HepG2 (cell line): ENCODE results near the gene AP2B1.

Experiments used
- ELF4 ChIP-seq: sonication (generic); formaldehyde crosslinking; IDR thresholded peaks from 2 replicates; pipeline ENCODE4 v1.5.0; 2020; ENCODE audit warnings: missing genetic modification reagents, mild to moderate bottlenecking, moderate library complexity, borderline replicate concordance
- JUNB ChIP-seq: sonication (generic); formaldehyde crosslinking; IDR thresholded peaks from 2 replicates; pipeline ENCODE4 v1.8.0; 2022; ENCODE audit warnings: missing genetic modification reagents, mild to moderate bottlenecking, borderline replicate concordance
- JUND ChIP-seq: sonication (generic); formaldehyde crosslinking; IDR thresholded peaks from 2 replicates; pipeline ENCODE4 v1.8.0; 2022; ENCODE audit warnings: mild to moderate bottlenecking, missing genetic modification reagents
- KDM5A ChIP-seq: fragments of 200-600 bp; sonication (generic); IDR thresholded peaks from 2 replicates; pipeline ENCODE4 v1.7.0; 2018; ENCODE audit warnings: antibody characterized with exemption, mild to moderate bottlenecking, low read length, borderline replicate concordance
- NFE2L1 ChIP-seq: sonication (generic); formaldehyde crosslinking; IDR thresholded peaks from 2 replicates; pipeline ENCODE4 v1.4.0; 2020; ENCODE audit warnings: missing genetic modification reagents, mild to moderate bottlenecking, borderline replicate concordance
- THYN1 ChIP-seq: sonication (generic); formaldehyde crosslinking; IDR thresholded peaks from 2 replicates; pipeline ENCODE4 v1.8.1; 2023; ENCODE audit warnings: low read depth, mild to moderate bottlenecking, moderate library complexity, missing genetic modification reagents, borderline replicate concordance
- YY1 ChIP-seq: IDR thresholded peaks from 2 replicates; pipeline ENCODE4 v1.6.1; 2011; ENCODE audit warnings: low read length, low read depth, moderate library complexity, mild to moderate bottlenecking; ENCODE audit not compliant: insufficient read depth, insufficient replicate concordance
- ZNF274 ChIP-seq: sonication (generic); formaldehyde crosslinking; IDR thresholded peaks from 2 replicates; pipeline ENCODE4 v1.5.1; 2020; ENCODE audit warnings: mild to moderate bottlenecking, missing genetic modification reagents
- ZNF563 ChIP-seq: sonication (generic); formaldehyde crosslinking; IDR thresholded peaks from 2 replicates; pipeline ENCODE4 v1.8.0; 2022; ENCODE audit warnings: mild to moderate bottlenecking, moderate library complexity, missing genetic modification reagents
- ZNF616 ChIP-seq: sonication (generic); formaldehyde crosslinking; IDR thresholded peaks from 2 replicates; pipeline ENCODE4 v1.5.0; 2020; ENCODE audit warnings: low read depth, mild to moderate bottlenecking, missing genetic modification reagents
- TF ChIP-seq, protein P1 (sequence below): sonication (generic); formaldehyde crosslinking; IDR thresholded peaks from 2 replicates; pipeline ENCODE4 v1.5.0; 2020; ENCODE audit warnings: mild to moderate bottlenecking, missing genetic modification reagents, moderate library complexity

DNA sequence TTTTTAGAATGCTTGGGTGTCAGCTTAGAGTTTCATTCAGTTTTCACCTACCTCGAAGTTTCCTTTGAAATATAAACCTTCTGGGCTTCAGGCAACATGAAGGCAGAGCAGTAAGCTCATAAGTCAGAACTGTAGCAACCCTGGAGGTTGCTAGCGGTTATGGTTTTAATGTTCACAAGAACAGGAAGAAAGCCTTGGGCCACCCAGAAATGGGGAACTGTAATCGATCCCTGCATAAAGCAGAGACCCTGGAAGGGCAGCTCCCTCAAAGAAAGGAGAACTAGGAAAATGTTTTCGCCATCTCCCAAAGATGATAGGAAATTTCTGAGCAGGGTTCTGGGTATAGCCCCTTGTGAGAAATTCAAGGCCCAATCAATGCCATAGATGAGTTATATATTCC lies 96.5 kb downstream of the AP2B1 start:
- TF ChIP-seq NFE2L1 (CRISPR knock-in tag): no peak
- TF ChIP-seq ZNF563: no peak
- no peak for TF ChIP-seq ELF4
- TF ChIP-seq, protein P1, sequence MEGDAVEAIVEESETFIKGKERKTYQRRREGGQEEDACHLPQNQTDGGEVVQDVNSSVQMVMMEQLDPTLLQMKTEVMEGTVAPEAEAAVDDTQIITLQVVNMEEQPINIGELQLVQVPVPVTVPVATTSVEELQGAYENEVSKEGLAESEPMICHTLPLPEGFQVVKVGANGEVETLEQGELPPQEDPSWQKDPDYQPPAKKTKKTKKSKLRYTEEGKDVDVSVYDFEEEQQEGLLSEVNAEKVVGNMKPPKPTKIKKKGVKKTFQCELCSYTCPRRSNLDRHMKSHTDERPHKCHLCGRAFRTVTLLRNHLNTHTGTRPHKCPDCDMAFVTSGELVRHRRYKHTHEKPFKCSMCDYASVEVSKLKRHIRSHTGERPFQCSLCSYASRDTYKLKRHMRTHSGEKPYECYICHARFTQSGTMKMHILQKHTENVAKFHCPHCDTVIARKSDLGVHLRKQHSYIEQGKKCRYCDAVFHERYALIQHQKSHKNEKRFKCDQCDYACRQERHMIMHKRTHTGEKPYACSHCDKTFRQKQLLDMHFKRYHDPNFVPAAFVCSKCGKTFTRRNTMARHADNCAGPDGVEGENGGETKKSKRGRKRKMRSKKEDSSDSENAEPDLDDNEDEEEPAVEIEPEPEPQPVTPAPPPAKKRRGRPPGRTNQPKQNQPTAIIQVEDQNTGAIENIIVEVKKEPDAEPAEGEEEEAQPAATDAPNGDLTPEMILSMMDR: no peak
- no peak for TF ChIP-seq JUND (CRISPR knock-in tag)
- TF ChIP-seq THYN1 (CRISPR knock-in tag): no peak
- no peak for TF ChIP-seq JUNB (CRISPR knock-in tag)
- no peak for TF ChIP-seq KDM5A
- TF ChIP-seq ZNF616 (CRISPR knock-in tag): no peak
- TF ChIP-seq YY1: no peak
- no peak for TF ChIP-seq ZNF274
